ENCODE results near the gene TCP11L2.
A peak's percentile ranks its signal among the peaks of the same experiment; 100 is the strongest.
"Not testable (repeated sequence)": the region's sequence is repeated elsewhere in the genome, so short reads cannot be mapped to it uniquely, and the experiment has no call there.

TCP11L2 gene

GRCh38 chr12:106285982-106286381 is 16.6 kb upstream of the TCP11L2 start:
- no peak for DNase-seq

GRCh38 chr12:106286576-106287162 is 15.9 kb upstream of the TCP11L2 start:
- not testable (repeated sequence) for DNase-seq

- DNase-seq, result no peak
Measured at GRCh38 chr12:106287364-106287763, 15.2 kb upstream of the TCP11L2 start.

- no peak for DNase-seq
Measured at GRCh38 chr12:106288101-106288493, 14.4 kb upstream of the TCP11L2 start.

GRCh38 chr12:106288494-106289195 is 13.9 kb upstream of the TCP11L2 start:
- DNase-seq, result peak; percentile 22 to 32

- no peak for DNase-seq
Measured at GRCh38 chr12:106289196-106289681, 13.3 kb upstream of the TCP11L2 start.

- no peak for DNase-seq
Measured at GRCh38 chr12:106290666-106291065, 11.9 kb upstream of the TCP11L2 start.

GRCh38 chr12:106291342-106291741 is 11.2 kb upstream of the TCP11L2 start:
- DNase-seq, result no peak

- DNase-seq, result no peak
Measured at GRCh38 chr12:106292339-106292738, 10.2 kb upstream of the TCP11L2 start.

GRCh38 chr12:106296179-106296877 is 6.2 kb upstream of the TCP11L2 start:
- no peak for DNase-seq

GRCh38 chr12:106297075-106297474 is 5.5 kb upstream of the TCP11L2 start:
- no peak for DNase-seq

- no peak for DNase-seq
Measured at GRCh38 chr12:106297681-106298080, 4.9 kb upstream of the TCP11L2 start.

- DNase-seq, result no peak
Measured at GRCh38 chr12:106299202-106299774, 3.2 kb upstream of the TCP11L2 start.

- no peak for DNase-seq
Measured at GRCh38 chr12:106300761-106301160, 1.8 kb upstream of the TCP11L2 start.

GRCh38 chr12:106301241-106301610 is 1.3 kb upstream of the TCP11L2 start:
- no peak for DNase-seq

- DNase-seq, result peak; percentile 35 to 54
Measured at GRCh38 chr12:106301611-106302321, 767 bp upstream of the TCP11L2 start.

GRCh38 chr12:106303202-106303820 is 778 bp downstream of the TCP11L2 start:
- DNase-seq, result peak; percentile 76 to 80

GRCh38 chr12:106304001-106304421 is 1.5 kb downstream of the TCP11L2 start:
- peak; percentile 6 to 25 for DNase-seq

GRCh38 chr12:106304797-106305196 is 2.3 kb downstream of the TCP11L2 start:
- DNase-seq, result no peak

- no peak for DNase-seq
Measured at GRCh38 chr12:106305376-106305775, 2.8 kb downstream of the TCP11L2 start.

- no peak for DNase-seq
Measured at GRCh38 chr12:106307181-106307580, 4.6 kb downstream of the TCP11L2 start.

GRCh38 chr12:106308121-106308520 is 5.6 kb downstream of the TCP11L2 start:
- no peak for DNase-seq

Data from stimulated activated CD4-positive, alpha-beta T cell treated with anti-CD3 and anti-CD28 coated beads, Interleukin-2, amount 100 ng/mL, for 24 hours (primary cell).